Muscle layer of colon (tissue), 2 donors: ENCODE results near the gene TBXAS1.
"Not testable (repeated sequence)": the region's sequence is repeated elsewhere in the genome, so short reads cannot be mapped to it uniquely, and the experiment has no call there.

Experiments
- H3K27ac ChIP-seq: one replicate; pipeline ENCODE4 v1.7.0; 2013; ENCODE audit warnings: low read depth, mild to moderate bottlenecking, low read length, moderate library complexity
- H3K27me3 ChIP-seq, 2 donors: one replicate each; pipeline ENCODE4 v1.7.0; 2013; ENCODE audit warnings: low read length in 2 of 2, mild to moderate bottlenecking in 2 of 2; ENCODE audit not compliant: insufficient read depth in 2 of 2, control insufficient read depth in 1 of 2
- H3K36me3 ChIP-seq: one replicate; pipeline ENCODE4 v1.7.0; 2013; ENCODE audit warnings: mild to moderate bottlenecking, low read length; ENCODE audit not compliant: insufficient read depth
- H3K4me1 ChIP-seq: one replicate; pipeline ENCODE4 v1.7.0; 2013; ENCODE audit warnings: mild to moderate bottlenecking, low read length; ENCODE audit not compliant: insufficient read depth
- H3K4me3 ChIP-seq, 2 donors: one replicate each; pipeline ENCODE4 v1.7.0; 2013; ENCODE audit warnings: low read length in 2 of 2, low read depth in 1 of 2, mild to moderate bottlenecking in 1 of 2, moderate library complexity in 1 of 2
- H3K9ac ChIP-seq: one replicate; pipeline ENCODE4 v1.7.0; 2013; ENCODE audit warnings: low read length
- H3K9me3 ChIP-seq: one replicate; pipeline ENCODE4 v1.7.0; 2013; ENCODE audit warnings: mild to moderate bottlenecking, low read length
- donor health status: abdominal sarcoma.
- donor health status: Adenocarcinoma of cecum.

The TBXAS1 gene

GRCh38 chr7:139895141-139895829 is 66.2 kb downstream of the TBXAS1 start:
- Histone ChIP-seq H3K27ac (no peak overlapping the region), H3K36me3 (no peaks in the 10 kb centered on the region), H3K4me1 (no peaks in the 10 kb centered on the region), H3K9me3 (no peaks in the 10 kb centered on the region), H3K9ac (no peak overlapping the region), H3K4me3 (no peak overlapping the region), H3K27me3 (no peaks in the 10 kb centered on the region)

GRCh38 chr7:139896288-139896687 is 67.2 kb downstream of the TBXAS1 start:
- H3K36me3 ChIP-seq = no peaks in the 10 kb centered on the region

DNA sequence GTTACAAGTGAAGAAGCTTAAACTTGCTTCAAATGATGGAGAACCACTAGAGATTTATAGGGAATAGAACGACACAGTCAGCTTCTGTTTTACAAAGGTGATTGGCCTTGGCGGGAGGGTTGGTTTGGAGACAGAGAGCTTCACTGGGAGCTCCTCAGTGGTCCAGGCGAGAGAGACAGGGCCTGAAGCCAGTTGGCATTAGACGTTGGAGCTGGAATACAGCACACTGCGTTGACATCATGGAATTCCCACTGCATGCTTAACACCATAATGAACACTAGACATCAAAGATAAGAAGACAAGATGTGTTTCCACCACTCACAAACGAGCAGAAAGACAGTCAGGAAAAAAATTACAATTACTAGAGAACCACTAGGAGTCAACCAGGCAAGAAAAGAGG is 67.8 kb downstream of the TBXAS1 start:
- no peak overlapping the region for H3K27ac ChIP-seq
- no peaks in the 10 kb centered on the region for H3K9me3 ChIP-seq
- no peak overlapping the region for H3K4me3 ChIP-seq
- H3K4me1 ChIP-seq = no peaks in the 10 kb centered on the region
- no peaks in the 10 kb centered on the region for H3K27me3 ChIP-seq
- no peak overlapping the region for H3K9ac ChIP-seq
- H3K36me3 ChIP-seq = no peaks in the 10 kb centered on the region

More at GRCh38 chr7:139896288-139896687, 67.2 kb downstream of the TBXAS1 start:
- Histone ChIP-seq H3K27ac (no peak overlapping the region), H3K27me3 (no peaks in the 10 kb centered on the region), H3K4me1 (no peaks in the 10 kb centered on the region), H3K4me3 (no peak overlapping the region), H3K9ac (no peak overlapping the region), H3K9me3 (no peaks in the 10 kb centered on the region)

- no peak overlapping the region for H3K27ac ChIP-seq
- no peaks in the 10 kb centered on the region for H3K9me3 ChIP-seq
- no peak overlapping the region for H3K9ac ChIP-seq
- no peaks in the 10 kb centered on the region for H3K27me3 ChIP-seq
- H3K4me3 ChIP-seq = no peak overlapping the region
- H3K4me1 ChIP-seq = no peaks in the 10 kb centered on the region
- no peaks in the 10 kb centered on the region for H3K36me3 ChIP-seq
These were observed 68.5 kb downstream of the TBXAS1 start for GRCh38 chr7:139897422-139898090.

DNA sequence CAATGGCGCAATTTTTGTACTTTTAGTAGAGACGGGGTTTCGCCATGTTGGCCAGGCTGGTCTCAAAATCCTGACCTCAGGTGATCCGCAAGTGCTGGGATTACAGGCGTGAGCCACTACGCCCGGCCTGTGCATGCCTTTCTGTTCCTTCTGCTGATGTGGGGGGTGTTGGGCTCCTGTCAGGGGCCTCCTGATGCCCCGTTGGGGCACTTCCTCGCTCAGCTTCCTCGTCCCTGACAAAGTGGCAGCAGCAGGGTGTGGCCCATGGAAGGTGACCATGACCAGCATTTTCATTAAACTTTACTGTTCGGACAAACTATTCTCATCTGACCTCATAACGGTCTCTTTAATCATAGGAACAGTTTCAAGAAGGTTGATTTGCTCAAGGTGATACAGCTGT is 69.4 kb downstream of the TBXAS1 start:
- Histone ChIP-seq H3K27ac (no peak overlapping the region), H3K27me3 (no peaks in the 10 kb centered on the region), H3K9ac (no peak overlapping the region), H3K9me3 (no peaks in the 10 kb centered on the region), H3K4me3 (no peak overlapping the region), H3K4me1 (no peaks in the 10 kb centered on the region), H3K36me3 (no peaks in the 10 kb centered on the region)

DNA sequence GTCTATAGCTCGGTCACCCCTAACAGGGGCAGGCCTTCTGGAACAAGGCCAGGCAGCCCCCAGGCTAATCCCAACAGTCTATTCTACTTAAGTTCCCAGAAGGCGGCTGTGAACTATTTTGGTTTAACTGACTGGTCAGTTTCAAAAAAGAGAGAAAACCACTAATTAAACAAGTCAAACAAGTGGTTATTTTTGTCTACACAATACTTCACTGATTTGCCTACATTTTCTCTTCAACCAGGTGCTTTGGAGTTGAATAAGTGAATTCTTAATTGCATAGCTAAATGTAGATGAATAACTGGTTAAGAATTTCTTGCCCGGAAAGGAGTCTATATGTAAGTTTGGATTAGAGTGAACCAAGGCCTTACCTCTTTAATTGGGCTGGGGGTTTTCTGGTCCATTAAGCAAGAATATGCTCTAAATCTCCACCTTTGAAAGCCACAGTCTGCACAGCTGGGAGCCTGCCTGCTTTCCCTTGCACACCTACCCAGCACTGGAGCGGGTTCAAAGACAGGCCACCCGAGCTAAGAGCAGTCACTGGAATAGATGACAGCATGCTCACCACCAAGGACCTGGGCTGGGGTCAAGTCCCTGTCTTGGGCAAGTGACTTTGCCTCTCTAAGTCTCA is 70.4 kb downstream of the TBXAS1 start:
- Histone ChIP-seq H3K4me3 (no peak overlapping the region), H3K27me3 (no peaks in the 10 kb centered on the region), H3K9ac (no peak overlapping the region), H3K27ac (no peak overlapping the region), H3K4me1 (no peaks in the 10 kb centered on the region), H3K36me3 (no peaks in the 10 kb centered on the region), H3K9me3 (no peaks in the 10 kb centered on the region)

GRCh38 chr7:139900326-139900725 is 71.3 kb downstream of the TBXAS1 start:
- no peak overlapping the region for H3K4me3 ChIP-seq
- H3K36me3 ChIP-seq = no peaks in the 10 kb centered on the region
- no peak overlapping the region for H3K27ac ChIP-seq
- no peak overlapping the region for H3K9ac ChIP-seq
- no peaks in the 10 kb centered on the region for H3K27me3 ChIP-seq
- H3K9me3 ChIP-seq = no peaks in the 10 kb centered on the region
- H3K4me1 ChIP-seq = no peaks in the 10 kb centered on the region

DNA sequence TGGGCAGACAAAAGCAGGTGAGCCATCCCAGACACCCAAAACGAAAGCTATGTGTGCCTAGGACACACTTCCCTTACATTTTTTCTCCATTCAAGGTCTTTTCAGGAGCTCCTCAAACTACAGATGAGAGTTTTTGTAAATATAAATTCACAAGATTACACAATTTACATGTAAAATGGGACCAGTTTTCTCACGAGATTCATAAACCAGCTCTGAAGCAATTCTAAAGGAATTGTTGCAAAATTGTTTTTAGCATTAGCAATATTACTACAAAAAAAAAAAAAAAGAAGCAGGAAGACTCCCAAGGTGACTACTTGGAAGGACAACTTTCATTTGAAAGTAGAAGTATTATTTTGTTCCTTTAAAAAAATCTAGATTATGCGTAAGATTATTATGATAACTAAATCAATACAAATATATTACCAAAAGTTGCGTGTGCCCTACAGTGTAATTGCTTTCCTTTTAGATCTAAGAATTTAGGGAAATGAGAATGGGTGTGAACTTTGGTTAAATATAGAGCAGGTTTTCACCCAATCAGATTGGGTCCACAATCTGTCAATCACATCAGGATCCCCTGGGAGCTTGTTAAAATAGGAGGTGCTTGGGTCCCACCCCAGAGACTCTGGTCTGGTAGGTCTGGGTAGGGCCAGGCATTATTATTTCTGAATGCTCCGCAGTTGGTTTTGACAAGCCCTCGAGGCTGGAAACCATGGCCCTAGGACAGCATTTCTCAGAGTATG is 72.2 kb downstream of the TBXAS1 start:
- H3K27me3 ChIP-seq = no peaks in the 10 kb centered on the region
- H3K4me3 ChIP-seq = no peak overlapping the region
- H3K36me3 ChIP-seq = no peaks in the 10 kb centered on the region
- no peak overlapping the region for H3K9ac ChIP-seq
- H3K4me1 ChIP-seq = no peaks in the 10 kb centered on the region
- no peak overlapping the region for H3K27ac ChIP-seq
- H3K9me3 ChIP-seq = no peaks in the 10 kb centered on the region

GRCh38 chr7:139901901-139902300 is 72.8 kb downstream of the TBXAS1 start:
- Histone ChIP-seq H3K36me3 (no peaks in the 10 kb centered on the region), H3K9ac (no peak overlapping the region), H3K4me1 (no peaks in the 10 kb centered on the region), H3K27ac (no peak overlapping the region), H3K27me3 (no peaks in the 10 kb centered on the region), H3K4me3 (no peak overlapping the region), H3K9me3 (no peaks in the 10 kb centered on the region)

DNA sequence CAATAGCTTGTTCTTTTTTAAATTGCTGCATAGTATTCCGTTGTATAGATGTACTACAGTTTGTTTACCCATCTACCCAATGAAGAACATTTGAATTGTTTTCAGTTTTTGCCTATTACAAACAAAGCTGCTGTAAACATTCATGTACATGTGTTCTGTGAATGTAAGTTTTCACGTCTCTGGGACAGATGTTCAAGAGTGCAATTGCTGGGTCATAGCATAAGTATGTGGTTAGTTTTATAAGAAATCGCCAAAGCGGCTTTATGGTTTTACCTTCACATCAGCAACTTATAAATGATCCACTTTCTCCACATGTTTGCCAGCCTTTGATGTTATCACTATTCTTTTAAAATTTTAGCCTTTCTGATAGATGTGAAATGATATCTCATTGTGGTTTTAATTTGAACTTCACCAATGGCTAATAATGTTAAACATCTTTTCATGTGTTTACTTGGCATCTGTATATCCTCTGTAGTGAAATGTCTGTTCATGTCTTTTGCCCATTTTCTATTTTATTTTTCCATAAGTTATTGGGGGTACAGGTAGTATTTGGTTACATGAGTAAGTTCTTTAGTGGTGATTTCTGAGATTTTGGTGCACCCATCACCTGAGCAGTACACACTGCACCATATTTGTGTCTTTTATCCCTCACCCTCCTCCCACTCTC is 73.5 kb downstream of the TBXAS1 start:
- H3K27me3 ChIP-seq = no peaks in the 10 kb centered on the region
- H3K9me3 ChIP-seq = no peaks in the 10 kb centered on the region
- no peaks in the 10 kb centered on the region for H3K4me1 ChIP-seq
- H3K36me3 ChIP-seq = no peaks in the 10 kb centered on the region
- no peak overlapping the region for H3K9ac ChIP-seq
- H3K27ac ChIP-seq = no peak overlapping the region
- no peak overlapping the region for H3K4me3 ChIP-seq

DNA sequence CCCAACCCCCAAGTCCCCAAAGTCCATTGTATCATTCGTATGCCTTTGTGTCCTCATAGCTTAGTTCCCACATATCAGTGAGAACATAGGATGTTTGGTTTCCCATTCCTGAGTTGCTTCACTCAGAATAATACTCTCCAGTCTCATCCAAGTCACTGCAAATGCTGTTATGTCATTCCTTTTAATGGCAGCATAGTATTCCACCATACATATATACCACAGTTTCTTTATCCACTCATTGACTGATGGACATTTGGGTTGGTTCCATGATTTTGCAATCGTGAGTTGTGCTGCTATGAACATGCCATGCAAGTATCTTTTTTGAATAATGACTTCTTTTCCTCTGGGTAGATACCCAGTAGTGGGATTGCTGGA is 74.0 kb downstream of the TBXAS1 start:
- not testable (repeated sequence) for H3K4me1 ChIP-seq, H3K27ac ChIP-seq, H3K36me3 ChIP-seq, H3K27me3 ChIP-seq, H3K9me3 ChIP-seq, H3K4me3 ChIP-seq, H3K9ac ChIP-seq
